MCF 10A (cell line): Measurements from ENCODE around the gene NOD2. TPM values are rescaled to one million over a fixed set of nuclear protein-coding genes. Genes with fewer than 3 reads are reported as not detected.

Source experiments
- BruUV-seq: library from RNA; stranded (reverse); fragments of 400-500 nt; replicated peaks from 2 replicates; lab custom pipeline; 2021; lab: Mats Ljungman, UMichigan
- CTCF ChIA-PET: fragments of 300-600 bp; sonication (Branson Sonifier 250); formaldehyde crosslinking; extraction: SDS; loops from one replicate; lab custom pipeline; 2021; ENCODE audit warnings: antibody characterized with exemption, inconsistent platforms; lab: Yijun Ruan, JAX
- POLR2A ChIA-PET: fragments of 300-600, 350-650 bp; sonication (Branson Sonifier 250); formaldehyde crosslinking; extraction: SDS; loops from one replicate; lab custom pipeline; 2020; ENCODE audit warnings: antibody characterized with exemption, inconsistent platforms; lab: Yijun Ruan, JAX
- DNase-seq: peaks from one replicate; pipeline ENCODE4 v3.0.0-alpha.2; 2018; ENCODE audit not compliant: unreplicated experiment
- H3K27ac Mint-ChIP-seq: one replicate; pipeline ENCODE4 v1.8.0; 2022; ENCODE audit warnings: mild to moderate bottlenecking, low read depth, mixed read lengths; ENCODE audit not compliant: unreplicated experiment
- H3K27me3 Mint-ChIP-seq: one replicate; pipeline ENCODE4 v1.8.0; 2022; ENCODE audit warnings: mixed read lengths; ENCODE audit not compliant: insufficient read depth, unreplicated experiment
- H3K36me3 Mint-ChIP-seq: one replicate; pipeline ENCODE4 v1.8.0; 2022; ENCODE audit warnings: mild to moderate bottlenecking, moderate library complexity, mixed read lengths; ENCODE audit not compliant: insufficient read depth, unreplicated experiment
- H3K4me1 Mint-ChIP-seq: one replicate; pipeline ENCODE4 v1.8.0; 2022; ENCODE audit warnings: mixed read lengths; ENCODE audit not compliant: insufficient read depth, unreplicated experiment
- H3K4me3 Mint-ChIP-seq: one replicate; pipeline ENCODE4 v1.8.0; 2022; ENCODE audit warnings: mild to moderate bottlenecking, moderate library complexity, mixed read lengths; ENCODE audit not compliant: unreplicated experiment
- H3K9me3 Mint-ChIP-seq: one replicate; pipeline ENCODE4 v1.8.0; 2022; ENCODE audit warnings: mixed read lengths; ENCODE audit not compliant: unreplicated experiment
- intact Hi-C: fragments of 100-400 bp; cut with micrococcal nuclease; formaldehyde crosslinking; loops from 2 replicates; pipeline ENCODE4 v1.14.1; 2022
- total RNA-seq: library from RNA; stranded (reverse); gene quantifications from 2 replicates; pipeline ENCODE4 v1.2.3, GENCODE V29; 2022
- TF ChIP-seq, protein P1 (sequence below): fragments of 200-600 bp; IDR thresholded peaks from one replicate; pipeline ENCODE4 v1.8.0; 2022; ENCODE audit warnings: antibody characterized with exemption, mild to moderate bottlenecking; ENCODE audit not compliant: unreplicated experiment

Gene NOD2
- total RNA-seq, 1 experiment from 2014 or later = 1.7 TPM

DNA sequence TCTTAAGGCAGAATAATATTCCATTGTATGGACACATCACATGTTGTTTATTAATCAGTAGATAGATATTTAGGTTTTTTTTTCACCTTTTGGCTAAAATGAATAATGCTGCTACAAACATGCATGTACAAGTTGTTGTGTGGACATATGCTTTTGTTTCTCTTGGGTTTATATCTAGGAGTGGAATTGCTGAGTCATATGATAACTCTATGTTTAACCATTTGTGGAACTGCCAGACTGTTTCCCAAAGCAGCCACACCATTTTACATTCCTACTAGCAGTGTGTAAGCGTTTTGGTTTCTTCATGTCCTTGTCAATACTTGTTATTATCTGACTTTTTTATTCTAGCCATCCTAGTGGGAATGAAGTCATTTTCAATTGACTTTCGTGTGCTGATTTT lies 69.8 kb downstream of the NOD2 start:
- DNase-seq = peak; percentile 25
- Mint-ChIP-seq H3K9me3 (no peaks in the 10 kb centered on the region), H3K27me3 (no peaks in the 10 kb centered on the region), H3K4me1 (no peaks in the 10 kb centered on the region), H3K27ac (no peak overlapping the region), H3K4me3 (no peak overlapping the region), H3K36me3 (peaks cover 52% of the 10 kb centered on the region)
- intact Hi-C loops = no loop called here
- BruUV-seq = no TSS peak
- ChIA-PET POLR2A (interaction anchor here (0.9 kb wide), 1 partner anchor 17 kb away, joined by 3 read pairs; no protein-coding TSS in a partner anchor), CTCF (no interaction called here)
- TF ChIP-seq, protein P1, sequence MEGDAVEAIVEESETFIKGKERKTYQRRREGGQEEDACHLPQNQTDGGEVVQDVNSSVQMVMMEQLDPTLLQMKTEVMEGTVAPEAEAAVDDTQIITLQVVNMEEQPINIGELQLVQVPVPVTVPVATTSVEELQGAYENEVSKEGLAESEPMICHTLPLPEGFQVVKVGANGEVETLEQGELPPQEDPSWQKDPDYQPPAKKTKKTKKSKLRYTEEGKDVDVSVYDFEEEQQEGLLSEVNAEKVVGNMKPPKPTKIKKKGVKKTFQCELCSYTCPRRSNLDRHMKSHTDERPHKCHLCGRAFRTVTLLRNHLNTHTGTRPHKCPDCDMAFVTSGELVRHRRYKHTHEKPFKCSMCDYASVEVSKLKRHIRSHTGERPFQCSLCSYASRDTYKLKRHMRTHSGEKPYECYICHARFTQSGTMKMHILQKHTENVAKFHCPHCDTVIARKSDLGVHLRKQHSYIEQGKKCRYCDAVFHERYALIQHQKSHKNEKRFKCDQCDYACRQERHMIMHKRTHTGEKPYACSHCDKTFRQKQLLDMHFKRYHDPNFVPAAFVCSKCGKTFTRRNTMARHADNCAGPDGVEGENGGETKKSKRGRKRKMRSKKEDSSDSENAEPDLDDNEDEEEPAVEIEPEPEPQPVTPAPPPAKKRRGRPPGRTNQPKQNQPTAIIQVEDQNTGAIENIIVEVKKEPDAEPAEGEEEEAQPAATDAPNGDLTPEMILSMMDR = no peak

DNA sequence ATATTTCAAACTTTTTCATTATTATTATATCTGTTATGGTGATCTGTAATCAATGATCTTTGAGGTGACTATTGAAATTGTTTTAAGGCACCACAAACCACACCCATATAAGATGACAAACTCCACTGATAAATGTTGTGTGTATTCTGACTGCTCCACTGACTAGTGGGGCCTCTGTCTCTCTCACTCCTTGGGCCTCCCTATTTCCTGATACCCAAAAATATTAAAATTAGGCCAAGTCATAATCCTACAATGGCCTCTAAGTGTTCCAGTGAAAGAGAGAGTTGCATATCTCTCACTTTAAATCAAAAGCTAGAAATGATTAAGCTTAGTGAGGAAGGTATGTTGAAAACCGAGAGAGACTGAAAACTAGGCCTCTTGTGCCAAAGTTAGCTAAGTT lies 71.9 kb downstream of the NOD2 start:
- no peaks in the 10 kb centered on the region for H3K9me3 Mint-ChIP-seq
- no peak overlapping the region for H3K4me3 Mint-ChIP-seq
- intact Hi-C loops = no loop called here
- peaks cover 38% of the 10 kb centered on the region for H3K36me3 Mint-ChIP-seq
- no peak for DNase-seq
- H3K4me1 Mint-ChIP-seq = no peaks in the 10 kb centered on the region
- H3K27ac Mint-ChIP-seq = no peak overlapping the region
- no peaks in the 10 kb centered on the region for H3K27me3 Mint-ChIP-seq
- ChIA-PET CTCF (interaction anchor here (0.6 to 1.2 kb wide), 3 partner anchors 33 to 1217 kb away, joined by 3 read pairs; no protein-coding TSS in a partner anchor), POLR2A (interaction anchor here (0.7 kb wide), 1 partner anchor 41 kb away, joined by 3 read pairs; no protein-coding TSS in a partner anchor)
- no TSS peak for BruUV-seq
- TF ChIP-seq, protein P1 = no peak

DNA sequence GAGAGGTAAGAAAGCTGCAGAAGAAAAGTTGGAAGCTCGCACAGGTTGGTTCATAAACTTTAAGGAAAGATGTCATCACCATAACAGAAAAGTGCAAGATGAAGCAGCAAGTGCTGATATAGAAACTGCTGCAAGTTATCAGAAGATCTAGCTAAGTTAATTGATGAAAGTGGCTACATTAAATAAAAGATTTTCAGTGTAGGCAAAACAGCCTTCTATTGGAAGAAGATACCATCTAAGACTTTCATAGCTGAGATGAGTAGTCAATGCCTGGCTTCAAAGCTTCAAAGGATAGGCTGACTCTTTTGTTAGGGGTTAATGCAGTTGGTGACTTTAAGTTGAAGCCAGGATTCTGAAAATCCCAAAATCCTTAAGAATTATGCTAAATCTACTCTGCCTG lies 72.5 kb downstream of the NOD2 start:
- intact Hi-C loops = no loop called here
- Mint-ChIP-seq H3K9me3 (no peaks in the 10 kb centered on the region), H3K4me1 (no peaks in the 10 kb centered on the region), H3K27me3 (no peaks in the 10 kb centered on the region), H3K4me3 (no peak overlapping the region), H3K36me3 (peaks cover 37% of the 10 kb centered on the region), H3K27ac (no peak overlapping the region)
- CTCF ChIA-PET = interaction anchor here (0.7 to 1.2 kb wide), 2 partner anchors 724 to 1216 kb away, joined by 3 read pairs; no protein-coding TSS in a partner anchor
- DNase-seq = no peak
- BruUV-seq = no TSS peak
- POLR2A ChIA-PET = interaction anchor here (0.7 kb wide), 1 partner anchor 41 kb away, joined by 3 read pairs; no protein-coding TSS in a partner anchor
- TF ChIP-seq, protein P1 = no peak

DNA sequence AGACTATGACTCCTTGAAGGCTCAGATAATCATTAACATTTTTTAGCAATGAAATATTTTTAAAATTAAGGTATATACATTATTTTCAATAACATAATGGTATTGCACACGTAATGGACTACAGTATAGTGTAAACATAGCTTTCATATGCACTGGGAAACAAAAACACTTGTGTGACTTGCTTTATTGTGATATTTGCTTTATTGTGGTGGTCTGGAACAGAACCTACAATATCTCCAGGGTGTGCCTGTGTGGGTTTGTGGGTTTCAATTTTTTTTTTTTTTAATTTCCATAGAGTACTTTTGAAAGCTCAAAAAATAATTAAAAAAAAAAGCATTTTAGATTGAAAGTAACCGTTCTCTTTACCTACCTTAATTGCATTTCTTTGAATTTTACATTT lies 73.8 kb downstream of the NOD2 start:
- ChIA-PET POLR2A (interaction anchor here (0.7 kb wide), 1 partner anchor 179 kb away, joined by 3 read pairs; no protein-coding TSS in a partner anchor), CTCF (interaction anchor here (2.6 kb wide), 1 partner anchor 39 kb away, joined by 10 read pairs; no protein-coding TSS in a partner anchor)
- H3K36me3 Mint-ChIP-seq = peaks cover 31% of the 10 kb centered on the region
- H3K9me3 Mint-ChIP-seq = no peaks in the 10 kb centered on the region
- BruUV-seq = no TSS peak
- intact Hi-C loops = no loop called here
- no peaks in the 10 kb centered on the region for H3K4me1 Mint-ChIP-seq
- TF ChIP-seq, protein P1 = no peak
- H3K27me3 Mint-ChIP-seq = no peaks in the 10 kb centered on the region
- no peak for DNase-seq
- H3K27ac Mint-ChIP-seq = no peak overlapping the region
- no peak overlapping the region for H3K4me3 Mint-ChIP-seq
